ENCODE results near the gene CD248. TPM values are rescaled to one million over a fixed set of nuclear protein-coding genes. Genes with fewer than 3 reads are reported as not detected.

Gene CD248
- total RNA-seq, 4 donors from 2014 or later: 6.3 to 23.5 (median 12.3) TPM

DNA sequence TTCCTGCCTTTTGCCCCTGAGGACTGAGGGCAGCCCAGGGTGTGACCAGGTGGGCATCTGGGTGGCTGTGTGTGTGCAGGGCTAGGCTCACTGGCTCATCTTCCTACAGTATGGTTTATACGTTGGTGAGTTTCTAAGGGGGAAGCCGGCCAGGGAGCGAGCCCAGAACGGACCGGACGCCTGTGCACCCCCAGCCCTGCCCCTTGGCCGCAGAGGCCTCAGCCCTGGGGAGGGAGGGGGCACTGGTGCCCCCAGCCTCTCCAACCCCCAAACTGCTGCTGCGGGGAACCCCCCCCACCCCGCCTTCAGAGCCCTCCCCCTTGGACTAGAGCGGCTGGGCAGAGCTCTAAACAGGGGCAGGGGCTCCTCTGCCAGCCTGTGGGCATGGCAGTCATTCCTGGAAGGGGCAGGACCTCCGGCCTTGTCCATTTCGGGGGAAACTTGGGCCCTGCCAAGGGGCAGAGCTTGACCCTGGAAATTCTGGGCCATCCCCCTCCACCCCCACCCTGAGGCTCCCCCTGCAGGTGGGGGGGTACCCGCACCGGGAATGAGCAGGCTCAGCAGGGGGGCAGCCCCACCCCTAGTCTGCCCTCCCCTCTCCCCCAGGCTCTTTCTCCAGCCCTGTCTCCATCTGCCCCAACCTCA is 33.3 kb downstream of the CD248 start:
- H3K4me3 ChIP-seq (ENCODE audit: low read depth, poor library complexity, severe bottlenecking): no peak overlapping the region
- no peak for DNase-seq (ENCODE audit: low spot score in 2 of 2)
- no peak for TF ChIP-seq POLR2A (IDR thresholded peaks at IDR 0.05)
- TF ChIP-seq, protein P1, sequence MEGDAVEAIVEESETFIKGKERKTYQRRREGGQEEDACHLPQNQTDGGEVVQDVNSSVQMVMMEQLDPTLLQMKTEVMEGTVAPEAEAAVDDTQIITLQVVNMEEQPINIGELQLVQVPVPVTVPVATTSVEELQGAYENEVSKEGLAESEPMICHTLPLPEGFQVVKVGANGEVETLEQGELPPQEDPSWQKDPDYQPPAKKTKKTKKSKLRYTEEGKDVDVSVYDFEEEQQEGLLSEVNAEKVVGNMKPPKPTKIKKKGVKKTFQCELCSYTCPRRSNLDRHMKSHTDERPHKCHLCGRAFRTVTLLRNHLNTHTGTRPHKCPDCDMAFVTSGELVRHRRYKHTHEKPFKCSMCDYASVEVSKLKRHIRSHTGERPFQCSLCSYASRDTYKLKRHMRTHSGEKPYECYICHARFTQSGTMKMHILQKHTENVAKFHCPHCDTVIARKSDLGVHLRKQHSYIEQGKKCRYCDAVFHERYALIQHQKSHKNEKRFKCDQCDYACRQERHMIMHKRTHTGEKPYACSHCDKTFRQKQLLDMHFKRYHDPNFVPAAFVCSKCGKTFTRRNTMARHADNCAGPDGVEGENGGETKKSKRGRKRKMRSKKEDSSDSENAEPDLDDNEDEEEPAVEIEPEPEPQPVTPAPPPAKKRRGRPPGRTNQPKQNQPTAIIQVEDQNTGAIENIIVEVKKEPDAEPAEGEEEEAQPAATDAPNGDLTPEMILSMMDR (IDR thresholded peaks at IDR 0.05): no peak
- intact Hi-C loops (cut with DNase I; ENCODE audit: low total_unique reads): no loop called here
- WGBS, 2 donors: 69 to 71% methylated on average over 6 to 13 of the region's 14 CpGs

DNA sequence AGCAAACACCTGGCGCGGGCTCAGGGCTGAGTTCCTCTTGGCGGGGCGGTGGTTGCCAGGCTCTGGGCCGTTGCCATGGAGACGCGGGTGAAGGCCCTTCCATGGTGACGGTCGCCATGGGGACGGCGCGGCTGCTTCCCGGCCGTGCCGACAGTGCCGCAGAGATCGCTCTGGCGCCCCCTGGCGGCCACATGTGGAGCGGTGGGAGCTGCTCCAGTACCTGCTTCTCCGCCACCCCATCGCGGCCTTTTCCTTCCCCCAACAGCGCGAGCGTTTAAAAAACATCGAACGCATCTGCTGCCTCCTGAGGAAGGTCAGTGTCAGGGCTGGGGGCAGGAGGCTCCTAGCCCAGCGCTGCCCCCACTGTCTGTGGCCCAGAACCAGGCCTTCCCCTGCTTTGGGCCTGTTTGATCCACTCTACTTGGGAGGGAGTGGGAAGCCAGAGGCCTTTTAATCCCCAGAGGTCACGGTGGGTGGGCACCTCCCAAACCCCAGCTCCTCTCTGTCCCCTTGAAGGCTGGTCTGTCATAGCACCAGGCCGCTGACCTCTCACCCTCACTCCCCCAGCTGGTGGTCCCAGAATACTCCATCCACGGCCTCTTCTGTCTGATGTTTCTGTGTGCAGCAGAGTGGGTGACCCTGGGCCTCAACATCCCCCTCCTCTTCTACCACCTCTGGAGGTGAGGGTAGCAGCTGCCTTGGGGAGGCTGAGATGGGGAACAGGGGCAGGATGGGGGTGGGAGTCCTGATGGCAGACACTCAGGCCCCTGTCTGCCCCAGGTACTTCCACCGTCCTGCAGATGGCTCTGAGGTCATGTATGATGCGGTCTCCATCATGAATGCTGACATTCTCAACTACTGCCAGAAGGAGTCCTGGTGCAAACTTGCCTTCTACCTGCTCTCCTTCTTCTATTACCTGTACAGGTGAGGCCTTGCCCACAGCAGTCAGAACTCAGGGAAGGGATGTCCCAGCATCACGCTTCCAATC is 34.1 kb downstream of the CD248 start:
- DNase-seq (ENCODE audit: low spot score in 2 of 2): peak; percentile 94 to 99
- H3K4me3 ChIP-seq (ENCODE audit: low read depth, poor library complexity, severe bottlenecking): no peak overlapping the region
- WGBS, 2 donors: 17 to 21% methylated on average over 21 to 26 of the region's 35 CpGs
- intact Hi-C loops (cut with DNase I; ENCODE audit: low total_unique reads): no loop called here
- TF ChIP-seq, protein P1 (IDR thresholded peaks at IDR 0.05): peak in 1 of 3 donors; percentile 94
- no peak for TF ChIP-seq POLR2A (IDR thresholded peaks at IDR 0.05)

DNA sequence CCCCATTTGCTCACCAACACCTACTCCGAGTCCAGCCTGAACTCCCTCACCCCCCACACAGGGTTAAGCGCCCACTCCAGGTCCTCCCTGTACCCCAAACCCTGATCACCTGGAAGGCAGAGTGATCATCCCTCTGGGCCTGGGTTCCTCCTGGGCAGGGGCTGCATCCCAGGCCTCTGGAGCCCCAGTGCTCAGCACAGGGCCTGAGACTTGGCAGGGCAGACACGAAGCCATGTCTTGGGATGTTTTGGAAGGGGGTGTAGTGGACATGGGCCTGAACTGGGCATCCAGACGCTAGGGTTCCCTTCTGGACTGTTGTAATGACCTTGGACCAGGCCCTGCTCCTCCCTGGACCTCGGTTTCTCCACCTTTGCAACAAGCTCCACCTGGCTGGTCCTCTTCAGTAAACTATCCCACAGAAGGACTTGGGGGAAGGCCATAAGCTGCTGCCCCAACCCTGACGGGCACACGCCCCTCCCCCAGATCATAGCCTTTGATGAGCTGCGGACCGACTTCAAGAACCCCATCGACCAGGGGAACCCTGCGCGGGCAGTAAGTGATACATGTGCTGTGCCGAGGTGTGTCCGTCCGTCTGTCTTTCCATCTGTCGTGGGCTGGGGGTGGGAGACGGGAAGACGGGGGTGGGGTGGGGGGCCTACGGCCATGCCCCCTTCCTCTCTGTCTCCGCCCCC is 34.9 kb downstream of the CD248 start:
- DNase-seq (ENCODE audit: low spot score in 2 of 2): no peak
- intact Hi-C loops (cut with DNase I; ENCODE audit: low total_unique reads): no loop called here
- WGBS, 2 donors: 39 to 43% methylated on average over 14 to 18 of the region's 20 CpGs

DNA sequence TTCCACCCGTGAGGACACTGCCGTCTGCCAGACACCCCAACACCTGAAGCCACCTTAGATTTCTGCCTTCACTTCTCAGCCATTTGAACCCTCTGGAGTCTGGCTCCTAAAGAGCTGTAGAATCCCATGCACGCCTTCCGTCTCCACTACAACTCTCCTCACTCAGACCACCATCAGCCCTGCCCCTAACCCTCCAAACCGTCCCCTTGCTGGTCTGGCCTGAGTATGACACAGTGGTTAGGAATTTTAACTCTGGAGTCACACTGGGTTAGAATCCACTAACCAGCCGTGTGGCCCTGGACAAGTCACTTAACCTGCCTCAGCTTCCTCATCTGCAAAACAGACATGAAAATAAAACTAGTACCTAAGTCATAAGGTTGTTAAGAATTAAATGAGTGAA is 35.8 kb downstream of the CD248 start:
- intact Hi-C loops (cut with DNase I; ENCODE audit: low total_unique reads): no loop called here
- H3K4me3 ChIP-seq (ENCODE audit: low read depth, poor library complexity, severe bottlenecking): no peak overlapping the region
- TF ChIP-seq POLR2A (IDR thresholded peaks at IDR 0.05): no peak
- TF ChIP-seq, protein P1 (IDR thresholded peaks at IDR 0.05): no peak
- DNase-seq (ENCODE audit: low spot score in 2 of 2): no peak
- 83 to 85% methylated on average over 6 of the region's 6 CpGs for WGBS, 2 donors

More for the DNA sequence above, 34.9 kb downstream of the CD248 start:
- TF ChIP-seq POLR2A (IDR thresholded peaks at IDR 0.05): no peak
- TF ChIP-seq, protein P1 (IDR thresholded peaks at IDR 0.05): no peak
- H3K4me3 ChIP-seq (ENCODE audit: low read depth, poor library complexity, severe bottlenecking): no peak overlapping the region

DNA sequence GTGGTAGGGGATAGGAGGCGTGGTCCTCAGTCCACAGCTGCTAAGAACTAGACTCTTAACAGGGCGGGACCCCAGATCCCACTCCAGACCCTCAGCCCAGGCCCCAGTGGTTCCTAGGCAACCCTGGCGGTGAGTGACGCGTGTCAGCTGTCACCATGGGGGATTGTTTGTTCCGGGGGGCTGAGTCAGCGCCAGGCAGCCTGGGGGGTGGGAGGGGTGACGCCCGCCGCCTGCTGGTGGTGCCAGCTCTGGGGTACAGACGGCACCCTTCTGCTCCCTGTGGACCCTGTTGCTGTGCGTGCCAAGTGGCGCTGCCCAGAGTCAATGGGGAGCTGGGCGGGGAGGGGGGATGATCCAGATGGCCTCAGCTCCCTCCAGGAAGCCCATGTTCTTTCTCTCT is 36.4 kb downstream of the CD248 start:
- DNase-seq (ENCODE audit: low spot score in 2 of 2): no peak
- 67 to 80% methylated on average over 4 to 14 of the region's 14 CpGs for WGBS, 2 donors

More for the DNA sequence above, 36.4 kb downstream of the CD248 start:
- H3K4me3 ChIP-seq (ENCODE audit: low read depth, poor library complexity, severe bottlenecking): no peak overlapping the region
- TF ChIP-seq, protein P1 (IDR thresholded peaks at IDR 0.05): no peak
- no peak for TF ChIP-seq POLR2A (IDR thresholded peaks at IDR 0.05)
- intact Hi-C loops (cut with DNase I; ENCODE audit: low total_unique reads): no loop called here
